HepG2 (cell line): Measurements from ENCODE around the gene EBF4. TPM values are rescaled to one million over a fixed set of nuclear protein-coding genes. Genes with fewer than 3 reads are reported as not detected.
"Not testable (repeated sequence)": the region's sequence is repeated elsewhere in the genome, so short reads cannot be mapped to it uniquely, and the experiment has no call there.

Source experiments
- ATAC-seq: fragments of 200-7000 bp; cut with Tn5 transposase; 3 replicates; pipeline ENCODE4 v1.9.1; 2020; ENCODE audit warnings: mild to moderate bottlenecking, moderate library complexity
- BruUV-seq: library from RNA; stranded (reverse); fragments of 400-500 nt; replicated peaks from 2 replicates; lab custom pipeline; 2021; lab: Mats Ljungman, UMichigan
- CTCF ChIA-PET: fragments of 300-600 bp; formaldehyde crosslinking; extraction: SDS; loops from one replicate; lab custom pipeline; 2021; ENCODE audit warnings: low total read pairs, inconsistent platforms, low intra/inter-chr PET ratio; lab: Yijun Ruan, JAX
- POLR2A ChIA-PET: fragments of 350-600 bp; sonication (Branson Sonifier 250); formaldehyde crosslinking; loops from one replicate; lab custom pipeline; 2020; ENCODE audit warnings: antibody characterized with exemption, inconsistent platforms; lab: Yijun Ruan, JAX
- DNase-seq: peaks from one replicate; pipeline ENCODE4 v3.0.0-alpha.2; 2015; ENCODE audit warnings: low spot score
- FAIRE-seq: peaks from 3 replicates; lab custom pipeline; 2011; peaks lifted over from hg19 to GRCh38; lab: Jason Lieb, UNC
- H2AFZ ChIP-seq: one replicate; pipeline ENCODE4 v1.6.1; 2011; ENCODE audit warnings: low read length, inconsistent platforms
- H3K27ac ChIP-seq: fragments of 300-600 bp; 3 replicates; pipeline ENCODE4 v1.8.0; 2011; ENCODE audit warnings: mixed run types, mild to moderate bottlenecking, mixed read lengths, low read length, inconsistent platforms; ENCODE audit not compliant: insufficient read depth; ENCODE audit errors: extremely low read length
- H3K27me3 ChIP-seq, 2 experiments: fragments of 200-600 bp in 1 of 2; 2 replicates in 1 of 2; 3 replicates in 1 of 2; pipeline versions ENCODE4 v1.6.0 to v1.8.0; 2011; ENCODE audit warnings: low read length in 2 of 2, mild to moderate bottlenecking in 2 of 2, moderate library complexity in 2 of 2, inconsistent platforms in 1 of 2; ENCODE audit not compliant: insufficient read depth in 2 of 2, control insufficient read depth in 1 of 2
- H3K36me3 ChIP-seq, 2 experiments: fragments of 200-600 bp in 1 of 2; replicated peaks in 1 of 2; 2 replicates in 1 of 2; 3 replicates in 1 of 2; pipeline versions ENCODE4 v1.5.1 to v1.8.0; 2011; ENCODE audit warnings: low read length in 2 of 2, inconsistent platforms in 1 of 2; ENCODE audit not compliant: insufficient read depth in 2 of 2, control insufficient read depth in 1 of 2
- H3K4me1 ChIP-seq: 2 replicates; pipeline ENCODE4 v1.5.1; 2012; ENCODE audit warnings: low read length, inconsistent platforms; ENCODE audit not compliant: insufficient read depth
- H3K4me2 ChIP-seq: 2 replicates; pipeline ENCODE4 v1.6.0; 2011; ENCODE audit warnings: low read depth, low read length, inconsistent platforms
- H3K4me3 ChIP-seq, 3 experiments: fragments of 200-600 bp in 1 of 3; sonication (generic), shearing (Covaris generic) in 1 of 3; replicated peaks in 1 of 3; 2 replicates each; pipeline ENCODE4 v1.5.1; 2011 to 2016; ENCODE audit warnings: low read length in 3 of 3, inconsistent platforms in 2 of 3, low read depth in 2 of 3, mild to moderate bottlenecking in 2 of 3, control low read depth in 1 of 3, mixed read lengths in 1 of 3; ENCODE audit not compliant: insufficient read depth in 1 of 3
- H3K79me2 ChIP-seq: one replicate; pipeline ENCODE4 v1.6.1; 2011; ENCODE audit warnings: low read length, inconsistent platforms; ENCODE audit not compliant: insufficient read depth
- H3K9ac ChIP-seq: 2 replicates; pipeline ENCODE4 v1.6.0; 2011; ENCODE audit warnings: mild to moderate bottlenecking, low read depth, low read length, inconsistent platforms; ENCODE audit not compliant: insufficient read depth
- H3K9me3 ChIP-seq: 2 replicates; pipeline ENCODE4 v1.5.1; 2012; ENCODE audit warnings: mild to moderate bottlenecking, low read length
- H4K20me1 ChIP-seq: 2 replicates; pipeline ENCODE4 v1.6.0; 2011; ENCODE audit warnings: inconsistent platforms, mild to moderate bottlenecking, low read length, moderate library complexity; ENCODE audit not compliant: insufficient read depth
- DPF2 ChIP-seq: sonication (generic); formaldehyde crosslinking; IDR thresholded peaks from 2 replicates; pipeline ENCODE4 v1.4.0; 2020; ENCODE audit warnings: mild to moderate bottlenecking, low read depth, missing genetic modification reagents, borderline replicate concordance
- NR3C1 ChIP-seq: sonication (generic); formaldehyde crosslinking; IDR thresholded peaks from 2 replicates; pipeline ENCODE4 v1.4.0; 2020; ENCODE audit warnings: missing genetic modification reagents
- SMAD3 ChIP-seq: sonication (generic); formaldehyde crosslinking; IDR thresholded peaks from 2 replicates; pipeline ENCODE4 v1.4.0; 2020; ENCODE audit warnings: missing genetic modification reagents
- SRSF9 ChIP-seq: fragments of 200-400 bp; formaldehyde crosslinking; IDR thresholded peaks from 2 replicates; pipeline ENCODE4 v1.6.1; 2018; ENCODE audit warnings: borderline replicate concordance, mild to moderate bottlenecking, low read depth, low read length; ENCODE audit not compliant: insufficient read depth, poor library complexity, severe bottlenecking
- ZNF543 ChIP-seq: sonication (generic); formaldehyde crosslinking; IDR thresholded peaks from 2 replicates; pipeline ENCODE4 v1.4.0; 2020; ENCODE audit warnings: mild to moderate bottlenecking, missing genetic modification reagents
- ZSCAN31 ChIP-seq: sonication (generic); formaldehyde crosslinking; IDR thresholded peaks from 2 replicates; pipeline ENCODE4 v1.5.0; 2020; ENCODE audit warnings: low read depth, mild to moderate bottlenecking, missing genetic modification reagents
- WGBS: methylation state at CpG from one replicate; pipeline ENCODE4 v1.1.6; 2017; ENCODE audit warnings: low lambda C conversion rate; 5-methylcytosine and 5-hydroxymethylcytosine counted together
- in situ Hi-C: cut with HindIII; loops from 2 replicates; pipeline ENCODE4 v1.10.0; 2017; ENCODE audit warnings: low pct_unique_long_range_greater_than_20kb; ENCODE audit not compliant: extremely low pct_ligation_motif_present
- intact Hi-C: fragments of 100-400 bp; cut with micrococcal nuclease; formaldehyde crosslinking; loops from one replicate; pipeline ENCODE4 v1.10.0; 2022; ENCODE audit not compliant: unreplicated experiment
- polyA plus RNA-seq, 8 experiments: library from polyadenylated mRNA; depleted of rRNA in 3 of 8; stranded (reverse) in 7 of 8; unstranded in 1 of 8; fragments of >200 nt; fragmentation: Illumina TruSeq in 4 of 8; extraction: Trizol in 4 of 8; gene quantifications; 2 replicates each; pipeline versions ENCODE4 v1.2.1 to v1.2.3, GENCODE V29; 2011 to 2016; ENCODE audit warnings: low read depth in 4 of 8, missing spikeins in 1 of 8, mixed read lengths in 1 of 8; ENCODE audit not compliant: insufficient read depth in 1 of 8
- total RNA-seq, 5 experiments: library from RNA; depleted of rRNA; stranded (reverse); fragments of >200 nt; fragmentation: Illumina TruSeq; extraction: Trizol; gene quantifications; 2 replicates each; pipeline ENCODE4 v1.2.3, GENCODE V29; 2016; ENCODE audit warnings: low read depth in 1 of 5
- TF ChIP-seq, protein P1 (sequence below): sonication (generic); formaldehyde crosslinking; IDR thresholded peaks from 2 replicates; pipeline ENCODE4 v1.5.0; 2020; ENCODE audit warnings: mild to moderate bottlenecking, missing genetic modification reagents
- TF ChIP-seq, protein P2 (sequence below): sonication (generic); formaldehyde crosslinking; IDR thresholded peaks from 2 replicates; pipeline ENCODE4 v1.4.0; 2020; ENCODE audit warnings: missing genetic modification reagents, borderline replicate concordance
- TF ChIP-seq, protein P3 (sequence below): sonication (generic); formaldehyde crosslinking; IDR thresholded peaks from 2 replicates; pipeline ENCODE4 v1.5.0; 2020; ENCODE audit warnings: missing genetic modification reagents

Gene EBF4
- total and polyA plus RNA-seq, 2 of the 13 experiments (the other 11 are each of a cell fraction or from before 2014, with no cell fraction given): 0.84 to 2.2 TPM

DNA sequence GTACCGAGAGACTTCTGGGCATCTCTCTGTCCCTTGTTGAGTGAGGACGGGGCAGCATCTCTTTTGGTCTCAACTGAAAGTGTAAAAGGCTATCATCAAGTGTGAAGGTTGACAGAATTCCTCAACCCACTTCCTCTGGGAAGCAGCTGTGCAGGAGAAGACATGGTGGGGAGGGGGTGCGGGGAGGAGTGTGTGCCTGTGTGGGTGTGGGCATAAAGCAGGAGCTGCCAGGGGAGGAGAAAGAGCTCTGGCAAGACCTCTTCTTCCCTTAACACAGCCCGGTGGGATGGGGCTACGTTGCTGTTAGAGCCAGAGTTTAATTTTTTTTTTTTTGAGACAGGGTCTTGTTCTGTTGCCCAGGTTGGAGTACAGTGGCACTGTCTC is 76.0 kb downstream of the EBF4 start (continued):
- TF ChIP-seq, protein P1, sequence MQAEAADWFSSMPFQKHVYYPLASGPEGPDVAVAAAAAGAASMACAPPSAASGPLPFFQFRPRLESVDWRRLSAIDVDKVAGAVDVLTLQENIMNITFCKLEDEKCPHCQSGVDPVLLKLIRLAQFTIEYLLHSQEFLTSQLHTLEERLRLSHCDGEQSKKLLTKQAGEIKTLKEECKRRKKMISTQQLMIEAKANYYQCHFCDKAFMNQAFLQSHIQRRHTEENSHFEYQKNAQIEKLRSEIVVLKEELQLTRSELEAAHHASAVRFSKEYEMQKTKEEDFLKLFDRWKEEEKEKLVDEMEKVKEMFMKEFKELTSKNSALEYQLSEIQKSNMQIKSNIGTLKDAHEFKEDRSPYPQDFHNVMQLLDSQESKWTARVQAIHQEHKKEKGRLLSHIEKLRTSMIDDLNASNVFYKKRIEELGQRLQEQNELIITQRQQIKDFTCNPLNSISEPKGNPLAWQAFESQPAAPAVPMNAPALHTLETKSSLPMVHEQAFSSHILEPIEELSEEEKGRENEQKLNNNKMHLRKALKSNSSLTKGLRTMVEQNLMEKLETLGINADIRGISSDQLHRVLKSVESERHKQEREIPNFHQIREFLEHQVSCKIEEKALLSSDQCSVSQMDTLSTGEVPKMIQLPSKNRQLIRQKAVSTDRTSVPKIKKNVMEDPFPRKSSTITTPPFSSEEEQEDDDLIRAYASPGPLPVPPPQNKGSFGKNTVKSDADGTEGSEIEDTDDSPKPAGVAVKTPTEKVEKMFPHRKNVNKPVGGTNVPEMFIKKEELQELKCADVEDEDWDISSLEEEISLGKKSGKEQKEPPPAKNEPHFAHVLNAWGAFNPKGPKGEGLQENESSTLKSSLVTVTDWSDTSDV (CRISPR knock-in tag): no peak
- TF ChIP-seq ZNF543 (CRISPR knock-in tag) (no peak), NR3C1 (CRISPR knock-in tag) (no peak), SRSF9 (no peak), DPF2 (CRISPR knock-in tag) (no peak), ZSCAN31 (CRISPR knock-in tag) (no peak), SMAD3 (no peak)
- TF ChIP-seq, protein P2, sequence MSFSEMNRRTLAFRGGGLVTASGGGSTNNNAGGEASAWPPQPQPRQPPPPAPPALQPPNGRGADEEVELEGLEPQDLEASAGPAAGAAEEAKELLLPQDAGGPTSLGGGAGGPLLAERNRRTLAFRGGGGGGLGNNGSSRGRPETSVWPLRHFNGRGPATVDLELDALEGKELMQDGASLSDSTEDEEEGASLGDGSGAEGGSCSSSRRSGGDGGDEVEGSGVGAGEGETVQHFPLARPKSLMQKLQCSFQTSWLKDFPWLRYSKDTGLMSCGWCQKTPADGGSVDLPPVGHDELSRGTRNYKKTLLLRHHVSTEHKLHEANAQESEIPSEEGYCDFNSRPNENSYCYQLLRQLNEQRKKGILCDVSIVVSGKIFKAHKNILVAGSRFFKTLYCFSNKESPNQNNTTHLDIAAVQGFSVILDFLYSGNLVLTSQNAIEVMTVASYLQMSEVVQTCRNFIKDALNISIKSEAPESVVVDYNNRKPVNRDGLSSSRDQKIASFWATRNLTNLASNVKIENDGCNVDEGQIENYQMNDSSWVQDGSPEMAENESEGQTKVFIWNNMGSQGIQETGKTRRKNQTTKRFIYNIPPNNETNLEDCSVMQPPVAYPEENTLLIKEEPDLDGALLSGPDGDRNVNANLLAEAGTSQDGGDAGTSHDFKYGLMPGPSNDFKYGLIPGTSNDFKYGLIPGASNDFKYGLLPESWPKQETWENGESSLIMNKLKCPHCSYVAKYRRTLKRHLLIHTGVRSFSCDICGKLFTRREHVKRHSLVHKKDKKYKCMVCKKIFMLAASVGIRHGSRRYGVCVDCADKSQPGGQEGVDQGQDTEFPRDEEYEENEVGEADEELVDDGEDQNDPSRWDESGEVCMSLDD (CRISPR knock-in tag): no peak
- TF ChIP-seq, protein P3, sequence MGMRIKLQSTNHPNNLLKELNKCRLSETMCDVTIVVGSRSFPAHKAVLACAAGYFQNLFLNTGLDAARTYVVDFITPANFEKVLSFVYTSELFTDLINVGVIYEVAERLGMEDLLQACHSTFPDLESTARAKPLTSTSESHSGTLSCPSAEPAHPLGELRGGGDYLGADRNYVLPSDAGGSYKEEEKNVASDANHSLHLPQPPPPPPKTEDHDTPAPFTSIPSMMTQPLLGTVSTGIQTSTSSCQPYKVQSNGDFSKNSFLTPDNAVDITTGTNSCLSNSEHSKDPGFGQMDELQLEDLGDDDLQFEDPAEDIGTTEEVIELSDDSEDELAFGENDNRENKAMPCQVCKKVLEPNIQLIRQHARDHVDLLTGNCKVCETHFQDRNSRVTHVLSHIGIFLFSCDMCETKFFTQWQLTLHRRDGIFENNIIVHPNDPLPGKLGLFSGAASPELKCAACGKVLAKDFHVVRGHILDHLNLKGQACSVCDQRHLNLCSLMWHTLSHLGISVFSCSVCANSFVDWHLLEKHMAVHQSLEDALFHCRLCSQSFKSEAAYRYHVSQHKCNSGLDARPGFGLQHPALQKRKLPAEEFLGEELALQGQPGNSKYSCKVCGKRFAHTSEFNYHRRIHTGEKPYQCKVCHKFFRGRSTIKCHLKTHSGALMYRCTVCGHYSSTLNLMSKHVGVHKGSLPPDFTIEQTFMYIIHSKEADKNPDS (CRISPR knock-in tag): no peak

DNA sequence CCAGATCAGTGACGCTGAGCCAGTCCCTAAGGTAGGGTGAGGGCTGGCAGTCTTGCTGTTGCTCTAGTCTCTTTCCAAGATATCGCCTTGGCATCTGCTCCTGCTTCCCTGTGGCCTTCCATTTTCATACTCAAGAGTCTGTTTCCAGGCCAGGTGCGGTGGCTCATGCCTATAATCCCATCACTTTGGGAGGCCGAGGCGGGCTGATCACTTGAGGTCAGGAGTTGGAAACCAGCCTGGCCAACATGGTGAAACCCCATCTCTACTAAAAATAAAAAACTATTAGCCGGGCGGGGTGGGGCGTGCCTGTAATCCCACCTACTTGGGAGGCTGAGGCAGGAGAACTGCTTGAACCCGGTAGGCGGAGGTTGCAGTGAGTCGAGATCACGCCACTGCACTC is 77.5 kb downstream of the EBF4 start:
- 42% methylated on average over 12 of the region's 12 CpGs for WGBS
- H3K79me2 ChIP-seq, H3K9ac ChIP-seq, H2AFZ ChIP-seq, H3K4me2 ChIP-seq, CTCF ChIA-PET, POLR2A ChIA-PET, BruUV-seq, H4K20me1 ChIP-seq, intact Hi-C loops, DNase-seq, H3K4me3 ChIP-seq, H3K36me3 ChIP-seq, H3K27ac ChIP-seq, in situ Hi-C loops, ATAC-seq, FAIRE-seq, H3K9me3 ChIP-seq: not testable (repeated sequence)
- H3K4me1 ChIP-seq: peaks cover 15% of the 10 kb centered on the region
- peaks cover 15 to 47% of the 10 kb centered on the region in 2 experiments for H3K27me3 ChIP-seq
